ENCODE results near the gene PIP4P1. TPM values are rescaled to one million over a fixed set of nuclear protein-coding genes. Genes with fewer than 3 reads are reported as not detected.

Gene PIP4P1
- total and polyA plus RNA-seq, 2 of the 8 experiments (the other 6 are each of a cell fraction or from before 2014, with no cell fraction given), result 29.5 to 60.0 TPM

DNA sequence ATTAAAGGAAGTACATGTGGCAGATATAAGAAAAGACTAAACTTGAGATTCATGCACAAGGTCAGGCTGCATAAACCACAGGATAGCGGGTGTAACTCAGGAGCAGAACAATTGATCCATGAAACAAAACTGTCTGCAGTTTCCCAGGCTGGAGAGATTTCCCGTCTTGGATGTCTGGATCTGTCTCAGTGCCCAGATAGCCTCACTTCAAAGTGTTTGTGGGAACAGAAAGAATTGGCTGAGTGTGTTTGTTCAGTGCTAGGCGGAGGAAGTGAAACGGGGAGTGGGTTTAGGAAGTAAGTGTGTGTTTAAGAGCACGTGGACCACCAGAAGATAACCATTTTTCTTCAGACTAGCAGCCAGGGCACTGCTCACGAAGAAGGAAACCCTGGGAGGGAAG, 42.7 kb upstream of the PIP4P1 start:
- whole genome bisulfite sequencing, 2 experiments (ENCODE audit: extremely low coverage in 1 of 2, insufficient coverage in 1 of 2, insufficient read length in 1 of 2, insufficient replicate concordance in 2 of 2, low coverage in 1 of 2, low lambda C conversion rate in 2 of 2, missing lambda C conversion rate in 1 of 2), result 95% methylated on average over 6 of the region's 6 CpGs; no CpG with 5 or more reads in 1 of the 2 experiments
- H3K79me2 ChIP-seq (ENCODE audit: control insufficient read depth in 1 of 2, insufficient read depth in 2 of 2, low read length in 2 of 2), result no peaks in the 10 kb centered on the region
- H2BK20ac ChIP-seq (ENCODE audit: low read length), result no peak overlapping the region
- DNase-seq (ENCODE audit: low read depth in 1 of 2, low spot score in 2 of 2) (no peak), FAIRE-seq (no peak)
- no peak overlapping the region for H4K8ac ChIP-seq (ENCODE audit: extremely low read depth, insufficient read depth, low read length)
- H2AFZ ChIP-seq (ENCODE audit: low read length), result peak overlapping the region; percentile 58; the same call in 1 of the 2 replicates
- no peak overlapping the region for H3K56ac ChIP-seq (replicated peaks; ENCODE audit: insufficient read length, low read depth, low read length)
- H2BK15ac ChIP-seq (ENCODE audit: low read length), result no peak overlapping the region
- H3K4me2 ChIP-seq (ENCODE audit: insufficient read depth in 1 of 2, low read depth in 2 of 2, low read length in 2 of 2), result no peak overlapping the region
- H3K27ac ChIP-seq (ENCODE audit: low read depth, low read length), result no peak overlapping the region
- no peak overlapping the region for H2BK5ac ChIP-seq (ENCODE audit: low read depth, low read length)
- no peak for TF ChIP-seq MAFK (IDR thresholded peaks at IDR 0.05; ENCODE audit: low read depth, low read length)
- no peak for TF ChIP-seq GABPA (IDR thresholded peaks at IDR 0.05; ENCODE audit: borderline replicate concordance, insufficient read depth, low read length)
- no peak for TF ChIP-seq TAF1 (IDR thresholded peaks at IDR 0.05; ENCODE audit: low read depth, low read length)
- TF ChIP-seq SAP30 (IDR thresholded peaks at IDR 0.05; ENCODE audit: insufficient read depth, insufficient replicate concordance, low read length), result no peak
- no peak for TF ChIP-seq BACH1 (IDR thresholded peaks at IDR 0.05; ENCODE audit: low read length)
- no peak for TF ChIP-seq NANOG (IDR thresholded peaks at IDR 0.05; ENCODE audit: insufficient read depth, low read depth, low read length, poor library complexity, severe bottlenecking)
- no peak for TF ChIP-seq EGR1 (IDR thresholded peaks at IDR 0.05; ENCODE audit: borderline replicate concordance, low read depth, low read length)
- TF ChIP-seq SP4 (IDR thresholded peaks at IDR 0.05; ENCODE audit: low read length), result no peak
- no peak overlapping the region for H3K4ac ChIP-seq (replicated peaks; ENCODE audit: insufficient read length, low read depth, low read length)
- H4K91ac ChIP-seq (replicated peaks; ENCODE audit: insufficient read length, low read length), result no peak overlapping the region
- CTCF ChIA-PET (ENCODE audit: partially characterized antibody), result no interaction called here
- POLR2A ChIA-PET (ENCODE audit: partially characterized antibody), result no interaction called here
- peaks cover 0 to 5% (median 2%) of the 10 kb centered on the region in 4 experiments; a peak in 4 of 7 replicates for H3K4me1 ChIP-seq (replicated peaks in 1 of 4; ENCODE audit: control insufficient read depth in 3 of 4, insufficient read depth in 4 of 4, low read length in 3 of 4)
- H4K5ac ChIP-seq (ENCODE audit: insufficient read length, low read depth, low read length), result no peak overlapping the region
- H3K23me2 ChIP-seq (ENCODE audit: low read depth, low read length), result no peaks in the 10 kb centered on the region; the same call in 1 of the 2 replicates
- H2BK12ac ChIP-seq (ENCODE audit: low read depth, low read length), result no peak overlapping the region
- H2BK120ac ChIP-seq (replicated peaks; ENCODE audit: low read depth, low read length), result no peak overlapping the region
- H3K9me3 ChIP-seq (ENCODE audit: insufficient read depth in 2 of 2, low read depth in 1 of 2, low read length in 1 of 2), result peaks cover 0 to 3% of the 10 kb centered on the region in 2 experiments; a peak in 3 of 4 replicates
- H3K79me1 ChIP-seq (ENCODE audit: low read depth, low read length), result no peaks in the 10 kb centered on the region
- H3K18ac ChIP-seq (ENCODE audit: extremely low read depth, low read length), result no peak overlapping the region
- no peak overlapping the region for H3K14ac ChIP-seq (ENCODE audit: insufficient read length)
- H3K23ac ChIP-seq (ENCODE audit: insufficient read length), result no peak overlapping the region
- H3K27me3 ChIP-seq (replicated peaks in 1 of 4; ENCODE audit: control insufficient read depth in 3 of 4, extremely low read depth in 1 of 4, insufficient read depth in 3 of 4, low read length in 3 of 4), result no peaks in the 10 kb centered on the region
- no peaks in the 10 kb centered on the region for H4K20me1 ChIP-seq (replicated peaks in 1 of 2; ENCODE audit: control insufficient read depth in 1 of 2, insufficient read depth in 2 of 2, low read length in 2 of 2)
- no peaks in the 10 kb centered on the region for H3K36me3 ChIP-seq (ENCODE audit: control insufficient read depth in 2 of 4, insufficient read depth in 4 of 4, low read length in 3 of 4)
- no peak overlapping the region for H2AK5ac ChIP-seq (ENCODE audit: low read depth, low read length)
- no peak overlapping the region for H3K4me3 ChIP-seq (ENCODE audit: extremely low read depth in 1 of 4, insufficient read depth in 2 of 4, low read depth in 3 of 4, low read length in 4 of 4)
- H3K9ac ChIP-seq (replicated peaks in 1 of 4; ENCODE audit: extremely low read depth in 1 of 4, low read depth in 3 of 4, low read length in 3 of 4), result no peak overlapping the region
